CD4-positive, alpha-beta T cell treated with Interleukin-4 for 4 hours (primary cell): Measurements from ENCODE around the gene YWHAH.
A peak's percentile ranks its signal among the peaks of the same experiment; 100 is the strongest.

Experiments
- DNase-seq: peaks from one replicate; pipeline ENCODE4 v3.0.0-alpha.2; 2020

The YWHAH gene

DNA sequence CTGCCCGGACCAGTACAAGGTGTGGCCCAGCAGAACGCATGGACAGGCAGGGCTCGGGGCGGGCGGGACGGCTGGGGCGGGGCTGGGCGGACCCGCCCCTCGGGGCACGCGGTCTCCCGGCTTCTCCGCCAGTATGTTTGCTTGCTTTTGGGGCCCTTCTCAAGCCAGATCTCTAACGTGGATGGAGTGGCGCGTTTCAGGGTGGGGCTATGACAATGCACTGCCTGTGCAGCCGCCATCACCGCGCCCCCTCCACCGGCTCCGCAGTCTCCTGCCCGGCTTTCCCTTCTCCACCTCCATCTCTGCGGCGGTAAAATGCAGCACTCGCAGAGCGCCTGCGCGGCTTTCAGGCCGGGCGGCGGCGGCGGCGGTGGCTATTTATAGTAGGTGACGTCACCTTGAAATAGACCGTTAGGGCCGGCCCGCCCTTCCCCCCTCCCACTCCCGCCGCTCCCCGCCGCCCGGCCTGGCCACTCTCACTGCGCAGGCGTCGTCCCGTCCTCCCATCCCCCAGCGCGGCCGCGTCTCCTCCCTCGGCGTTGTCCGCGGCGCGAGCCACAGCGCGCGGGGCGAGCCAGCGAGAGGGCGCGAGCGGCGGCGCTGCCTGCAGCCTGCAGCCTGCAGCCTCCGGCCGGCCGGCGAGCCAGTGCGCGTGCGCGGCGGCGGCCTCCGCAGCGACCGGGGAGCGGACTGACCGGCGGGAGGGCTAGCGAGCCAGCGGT is at the start of gene YWHAH:
Gene YWHAH, plus strand, starts transcription at position 558 of the 722 bp plus-strand sequence. CDS start 199 bp downstream, outside the sequence.
- DNase-seq = peak; percentile 90

DNA sequence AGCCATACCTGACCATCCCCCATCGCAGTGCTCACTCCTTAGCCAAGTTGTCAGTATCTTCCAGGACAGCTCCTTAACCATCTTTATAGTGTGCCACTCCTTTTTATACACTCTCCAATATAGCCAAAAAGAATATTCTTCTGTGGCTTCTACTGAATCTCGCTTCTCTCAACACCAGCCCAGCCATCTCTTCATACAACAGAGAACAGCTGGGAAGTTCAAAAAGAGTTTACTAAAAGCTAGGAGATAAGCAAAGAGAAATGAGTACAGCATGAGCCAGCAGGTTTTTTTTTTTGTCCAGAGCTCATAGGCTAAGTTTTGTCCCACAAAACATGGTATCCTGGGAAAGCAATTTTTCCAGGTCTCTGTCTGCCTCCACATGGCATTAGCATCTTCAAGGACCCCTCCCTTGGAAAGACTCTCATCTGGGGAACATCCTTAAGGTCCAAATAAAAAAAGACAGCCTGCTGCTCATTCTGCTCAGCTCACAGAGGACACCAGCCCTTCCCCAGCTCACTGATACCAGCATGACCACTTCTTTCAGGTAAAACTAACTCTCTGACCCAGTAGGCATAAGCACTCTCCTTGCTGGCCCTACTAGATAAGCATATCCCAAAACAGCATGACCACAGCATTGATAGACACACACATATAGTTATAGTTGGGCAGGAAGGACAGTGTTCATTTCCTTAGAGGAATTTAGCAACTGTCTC is 48.8 kb upstream of the YWHAH start:
- no peak for DNase-seq

DNA sequence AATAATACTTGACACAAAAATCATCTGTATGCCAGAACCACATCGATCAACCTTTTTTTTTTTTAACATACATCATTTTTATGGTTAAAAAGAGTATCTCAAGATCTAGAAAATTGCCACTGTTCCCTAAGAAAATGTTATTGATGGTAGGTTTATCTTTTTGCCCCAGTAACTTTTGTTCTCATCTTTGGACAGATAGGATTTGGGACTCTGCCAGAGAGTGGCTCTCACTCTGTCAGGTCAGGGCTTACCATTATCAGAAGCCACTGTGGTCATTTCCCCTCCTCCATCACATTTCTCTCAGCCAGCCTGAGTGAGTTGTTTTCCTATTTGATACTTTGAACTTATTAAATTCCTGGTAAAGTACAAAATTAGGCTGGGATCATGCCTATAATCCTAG is 47.9 kb upstream of the YWHAH start:
- DNase-seq = no peak

DNA sequence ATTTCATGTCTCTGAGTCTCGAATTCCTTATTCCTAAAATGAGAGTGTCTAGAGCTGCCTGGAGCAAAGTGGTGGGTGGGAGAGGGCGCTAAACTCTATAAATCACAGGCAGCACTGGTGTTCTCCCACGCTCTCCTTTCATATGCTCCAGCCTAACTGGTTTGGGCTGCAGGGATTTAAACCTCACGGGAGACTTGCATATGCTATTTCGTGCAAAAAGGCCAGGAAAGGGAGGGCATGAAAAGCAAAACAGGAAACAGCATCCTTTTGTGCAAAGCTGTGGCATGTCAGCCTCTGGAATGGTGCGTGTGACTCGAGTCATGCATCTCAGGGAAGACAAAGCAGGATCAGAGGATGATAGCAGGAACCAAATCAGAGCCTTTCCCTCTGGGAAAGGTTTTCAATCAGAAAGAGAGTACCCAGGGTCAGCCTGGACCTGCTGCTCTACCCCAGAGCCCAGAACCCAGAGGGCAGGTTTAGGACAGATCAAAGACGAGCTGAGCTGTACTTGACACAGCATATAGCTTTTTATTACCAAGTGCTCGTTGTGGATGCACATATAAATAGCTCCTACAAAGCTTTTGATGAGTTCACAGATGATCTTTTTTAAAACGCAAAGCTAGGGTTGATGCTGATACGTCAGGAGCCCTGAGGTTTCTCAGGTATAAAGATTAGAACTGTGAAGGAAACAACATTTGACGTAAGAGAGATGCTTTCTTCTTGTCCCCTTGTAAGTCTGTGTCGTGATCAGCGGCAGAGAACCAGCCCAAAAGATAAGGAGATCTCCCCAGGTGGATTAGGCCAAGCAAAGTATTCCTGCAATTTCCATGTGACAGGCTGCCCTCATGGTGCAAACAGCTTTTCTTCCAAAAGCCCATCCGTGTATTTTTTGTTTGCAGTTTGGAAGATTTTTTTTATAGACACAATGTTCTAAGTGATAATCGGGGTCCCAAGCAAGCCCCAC is 46.2 kb upstream of the YWHAH start:
- DNase-seq = no peak

DNA sequence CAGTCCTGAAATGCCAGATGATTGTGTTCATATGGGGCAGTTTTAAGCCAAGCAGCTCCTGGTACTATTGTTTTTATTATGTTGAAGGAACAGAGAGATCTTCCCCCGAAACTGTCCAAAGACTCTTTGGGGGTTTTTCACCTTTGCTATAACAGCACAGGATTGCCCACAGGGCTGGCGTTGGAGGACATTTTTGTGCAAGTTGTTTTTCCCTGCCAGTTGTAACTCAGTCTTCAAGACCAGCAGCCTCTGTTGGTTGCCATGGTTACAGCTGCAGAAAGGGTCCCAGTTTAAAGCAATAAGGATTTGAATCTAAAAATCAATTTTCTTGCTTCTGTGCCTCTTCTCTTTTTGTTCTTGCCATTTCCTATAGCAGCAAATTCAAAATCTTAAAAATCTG is 45.4 kb upstream of the YWHAH start:
- DNase-seq = no peak

DNA sequence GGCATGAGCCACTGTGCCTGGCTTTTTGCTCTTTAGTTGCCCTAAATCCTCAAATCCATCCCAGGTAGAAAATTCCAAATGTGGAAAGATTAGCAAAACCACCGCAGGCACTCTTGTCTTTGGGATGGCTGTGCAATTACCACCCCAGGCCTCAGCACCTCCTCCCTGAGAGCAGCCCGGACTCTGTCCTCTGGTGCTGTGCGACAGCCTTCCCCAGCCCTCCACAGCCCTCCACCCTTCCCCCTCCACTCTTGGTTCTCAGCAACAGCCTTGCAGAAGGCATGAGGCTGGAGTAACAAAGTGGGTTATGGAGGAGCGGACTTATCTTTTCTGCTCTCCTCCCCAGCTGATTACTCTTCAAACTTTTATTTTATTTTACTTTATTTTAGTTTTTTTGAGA is 44.7 kb upstream of the YWHAH start:
- DNase-seq = no peak

DNA sequence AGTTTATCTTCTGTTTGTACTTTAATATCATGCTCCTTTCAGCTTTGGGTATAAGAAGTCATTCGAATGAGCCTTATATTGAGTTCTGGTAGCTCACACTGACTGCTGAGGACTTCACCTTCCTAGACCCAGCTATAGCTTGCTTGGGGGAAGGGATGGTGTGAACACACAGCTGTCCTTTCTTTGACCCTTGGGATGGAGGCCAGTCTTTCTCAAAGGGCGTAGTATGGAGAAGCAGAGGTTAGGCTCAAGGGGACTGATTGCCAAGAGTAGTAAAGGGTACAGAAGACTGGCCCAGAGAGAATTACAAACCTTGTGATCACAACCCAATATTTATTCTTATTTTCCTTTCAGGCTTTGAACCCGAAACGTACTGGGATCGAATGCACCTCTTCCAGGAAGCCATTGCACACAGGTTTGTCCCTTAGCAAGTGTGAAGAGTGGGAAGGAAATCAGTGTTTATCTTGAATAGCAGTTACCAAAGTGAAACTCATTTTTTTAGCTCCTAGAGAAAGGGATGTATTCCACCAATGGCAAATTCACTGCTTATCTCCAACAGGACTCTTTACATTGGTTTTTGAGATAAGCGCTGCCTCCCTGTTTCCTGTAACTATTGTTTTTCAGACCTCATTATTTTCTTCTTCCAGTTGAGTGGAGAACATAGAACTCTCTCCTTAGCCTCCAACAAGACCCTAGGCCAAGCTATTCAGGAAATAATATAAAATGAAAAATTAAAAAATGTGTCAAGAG is 42.8 kb upstream of the YWHAH start:
- DNase-seq = no peak

DNA sequence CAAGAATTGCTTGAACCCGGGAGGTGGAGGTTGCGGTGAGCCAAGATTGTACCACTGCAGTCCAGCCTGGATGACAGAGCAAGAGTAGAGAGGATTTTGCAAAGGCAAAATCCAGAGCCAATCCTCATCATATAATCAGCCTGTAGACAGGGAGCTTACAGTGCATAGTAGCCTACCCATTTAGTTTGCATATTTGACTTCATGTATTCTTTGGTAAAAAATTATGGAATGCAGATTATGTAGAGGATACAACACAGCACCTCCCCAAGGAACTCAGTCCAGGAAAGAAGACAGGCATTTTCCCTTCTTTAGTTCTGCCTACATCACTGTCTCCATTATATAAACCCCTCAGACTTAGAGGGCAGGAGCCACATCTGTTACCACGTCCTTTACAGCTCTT is 39.7 kb upstream of the YWHAH start:
- no peak for DNase-seq

DNA sequence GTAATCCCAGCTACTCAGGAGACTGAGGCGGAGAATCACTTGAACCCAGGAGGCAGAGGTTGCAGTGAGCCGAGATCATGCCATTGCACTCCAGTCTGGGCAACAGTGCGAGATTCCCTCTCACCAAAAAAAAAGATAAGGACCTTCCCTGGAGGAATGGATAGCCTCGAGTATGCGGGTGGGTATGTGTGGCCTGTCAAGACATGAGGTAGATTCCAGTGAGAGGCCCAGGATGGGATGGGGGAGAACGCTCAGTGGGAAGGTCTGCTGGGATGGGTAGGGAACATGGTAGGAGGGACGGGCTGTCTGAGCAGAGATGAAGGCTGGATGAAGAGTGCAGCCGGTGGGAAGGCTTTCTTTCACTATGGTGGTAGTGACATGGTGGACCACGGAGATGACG is 39.0 kb upstream of the YWHAH start:
- no peak for DNase-seq

DNA sequence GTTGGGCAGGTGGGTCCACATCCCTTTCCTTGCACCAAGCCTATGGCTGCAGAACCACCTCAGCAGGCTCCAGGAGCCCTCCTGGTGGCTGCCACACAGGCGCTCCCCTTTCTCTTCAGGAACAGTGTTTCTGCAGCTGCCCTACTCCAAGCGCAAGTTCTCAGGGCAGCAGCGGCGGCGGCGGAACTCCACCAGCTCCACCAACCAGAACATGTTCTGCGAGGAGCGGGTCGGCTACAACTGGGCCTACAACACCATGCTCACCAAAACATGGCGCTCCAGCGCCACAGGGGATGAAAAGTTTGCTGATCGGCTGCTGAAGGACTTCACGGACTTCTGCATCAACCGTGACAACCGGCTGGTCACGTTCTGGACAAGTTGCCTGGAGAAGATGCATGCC is 38.2 kb upstream of the YWHAH start:
- no peak for DNase-seq

DNA sequence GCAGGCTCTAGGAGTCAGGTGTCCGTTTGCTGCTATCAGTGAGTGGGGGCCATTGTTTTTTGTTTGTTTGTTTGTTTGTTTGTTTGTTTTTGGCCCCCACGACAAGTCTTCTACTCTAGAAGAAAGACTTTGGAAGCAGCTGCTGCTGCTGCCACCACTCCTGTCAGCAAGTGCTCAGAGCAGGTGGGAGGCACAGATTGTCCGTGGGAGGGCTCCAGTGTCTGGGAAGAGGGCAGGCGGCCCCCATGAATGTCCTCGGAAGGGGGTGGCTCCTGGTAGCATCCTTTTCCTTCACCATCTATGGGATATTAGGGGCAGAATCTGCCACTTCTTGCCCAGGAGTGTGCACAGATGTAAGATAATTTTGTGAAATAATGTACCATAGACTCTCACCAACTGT is 37.8 kb upstream of the YWHAH start:
- DNase-seq = no peak

DNA sequence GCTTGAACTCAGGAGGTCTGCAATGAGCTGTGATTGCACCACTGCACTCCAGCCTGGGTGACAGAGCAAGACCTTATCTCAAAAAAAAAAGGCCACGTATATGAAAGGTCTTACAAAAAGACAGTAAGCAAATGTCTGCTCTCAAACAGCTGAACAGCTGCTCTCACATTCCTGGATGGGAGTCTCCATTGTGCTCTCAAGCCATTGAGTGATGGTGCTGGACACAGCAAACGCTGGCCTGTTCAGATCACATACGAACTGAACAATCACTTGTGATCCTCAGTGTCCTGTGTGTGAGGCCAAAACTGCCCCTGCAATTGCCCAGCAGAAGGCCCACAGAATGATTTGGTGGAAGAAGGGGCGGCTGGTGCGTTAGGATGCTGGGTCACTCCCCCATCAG is 34.4 kb upstream of the YWHAH start:
- DNase-seq = no peak

DNA sequence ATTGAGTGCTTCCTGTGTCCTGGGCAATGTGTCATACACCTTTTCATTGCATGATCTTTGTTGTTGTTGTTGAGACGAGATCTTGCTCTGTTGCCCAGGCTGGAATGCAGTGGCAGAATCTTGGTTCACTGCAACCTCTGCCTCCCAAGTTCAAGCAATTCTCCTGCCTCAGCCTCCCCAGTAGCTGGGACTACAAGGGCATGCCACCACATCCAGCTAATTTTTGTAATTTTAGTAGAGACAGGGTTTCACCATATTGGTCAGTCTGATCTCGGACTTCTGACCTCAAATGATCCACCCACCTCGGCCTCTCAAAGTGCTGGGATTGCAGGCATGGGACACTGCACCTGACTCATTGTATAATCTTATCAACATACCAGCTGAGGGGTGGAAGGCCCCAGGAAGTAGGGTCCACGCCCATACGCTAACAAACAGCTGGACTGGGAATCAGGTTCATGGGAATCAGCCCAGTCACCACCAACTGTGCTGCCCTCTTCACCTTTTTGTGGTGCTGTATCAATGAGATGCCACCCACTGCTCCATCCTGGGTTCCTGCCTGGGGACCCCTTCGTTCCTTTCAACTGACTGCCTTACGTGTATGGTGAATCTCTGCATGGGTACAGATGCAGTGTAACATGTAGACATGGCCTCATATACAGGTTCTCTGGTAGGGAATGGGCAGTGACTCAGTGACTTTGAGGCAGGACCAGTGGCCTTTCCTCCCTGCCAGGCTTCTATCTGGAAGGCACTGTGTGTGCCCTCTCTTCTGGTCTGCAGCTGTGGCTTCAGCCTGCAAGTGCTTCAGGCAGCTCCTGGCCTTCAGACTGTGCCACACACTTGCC is 32.5 kb upstream of the YWHAH start:
- DNase-seq = no peak

DNA sequence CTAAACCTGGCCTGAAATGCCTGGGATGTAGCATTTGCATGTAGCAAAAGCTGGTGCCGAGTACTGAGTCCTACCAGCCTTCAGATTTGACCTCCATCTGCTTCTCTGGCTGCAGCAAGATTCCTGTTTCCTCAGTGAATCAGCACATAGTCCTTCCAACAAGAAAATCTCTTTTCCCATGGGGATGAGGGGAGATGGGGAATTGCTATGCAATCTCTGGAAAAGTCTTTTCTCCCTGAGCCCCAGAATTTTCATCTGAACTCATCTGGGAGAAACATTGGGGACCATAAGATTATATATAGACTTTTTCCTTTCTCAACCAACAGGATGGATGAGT is 32.0 kb upstream of the YWHAH start:
- no peak for DNase-seq

DNA sequence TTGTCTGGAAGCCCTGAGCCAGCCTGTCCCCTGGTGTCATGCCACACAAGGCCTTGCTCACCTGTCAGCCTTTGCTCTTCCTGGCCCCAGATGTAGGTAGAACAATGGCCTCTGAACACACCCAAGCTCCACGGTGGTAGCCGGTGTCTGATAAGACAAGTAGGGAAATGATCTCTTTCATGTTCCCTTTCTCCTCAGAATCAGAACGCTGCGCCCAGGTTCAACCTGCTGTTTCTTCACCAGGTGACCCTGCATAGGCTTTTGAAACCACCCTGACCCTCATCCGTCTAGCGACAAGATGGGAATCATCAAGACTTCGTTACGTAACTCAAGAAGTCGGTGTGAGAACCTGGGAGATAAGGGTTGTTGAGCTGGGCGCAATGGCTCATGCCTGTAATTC is 28.7 kb upstream of the YWHAH start:
- DNase-seq = no peak

DNA sequence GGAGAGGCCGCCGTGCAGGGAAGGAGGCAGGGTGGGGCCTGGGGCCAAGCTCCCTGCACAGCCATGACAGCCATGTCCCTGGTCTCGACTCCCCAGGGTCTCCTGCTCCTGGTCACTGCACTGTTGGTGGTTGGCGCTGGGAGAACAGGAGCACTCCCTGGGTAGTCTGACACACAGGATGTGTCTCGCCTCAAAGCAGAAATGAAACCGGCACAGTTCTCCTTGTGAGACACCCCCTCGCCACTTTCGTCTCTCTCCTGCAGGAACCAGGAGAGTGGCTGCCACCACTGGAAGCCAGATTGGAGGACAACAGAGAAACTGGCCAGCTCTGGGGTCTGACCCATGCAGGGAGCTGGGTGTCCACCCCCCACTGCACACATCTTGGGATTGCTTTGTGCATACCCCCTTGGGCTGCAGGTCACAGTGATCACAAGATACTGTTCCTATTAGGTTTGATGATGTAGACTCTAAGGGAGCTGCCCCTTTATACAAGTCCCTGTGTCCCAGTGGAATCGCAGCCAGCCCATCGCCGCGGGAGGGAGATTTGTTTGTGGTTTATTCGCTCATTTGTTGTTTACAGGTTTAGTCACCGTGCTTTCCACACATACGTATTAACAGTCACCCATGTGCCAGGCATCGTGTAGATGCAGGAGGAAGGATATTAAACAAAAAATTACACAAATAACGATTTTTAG is 27.0 kb upstream of the YWHAH start:
- peak; percentile 23 for DNase-seq

DNA sequence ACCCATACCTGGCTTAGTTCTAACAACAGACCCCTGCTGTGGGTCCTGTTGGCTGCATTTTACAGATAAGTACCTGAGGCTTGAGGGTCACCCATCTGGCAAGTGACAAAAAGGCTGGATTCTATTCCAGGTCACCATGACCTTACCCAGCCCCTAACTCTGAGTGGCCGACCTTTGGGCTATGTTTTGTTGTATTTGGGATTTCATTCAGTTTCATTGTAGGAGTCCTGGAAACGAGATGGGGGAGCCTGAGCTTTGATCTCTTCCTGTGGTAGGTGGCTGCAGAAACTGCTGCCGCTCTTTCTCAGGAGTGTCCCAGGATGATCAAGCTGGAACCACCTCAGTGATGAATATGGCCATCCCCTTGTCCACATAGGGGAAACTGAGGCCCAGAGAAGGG is 24.6 kb upstream of the YWHAH start:
- no peak for DNase-seq

DNA sequence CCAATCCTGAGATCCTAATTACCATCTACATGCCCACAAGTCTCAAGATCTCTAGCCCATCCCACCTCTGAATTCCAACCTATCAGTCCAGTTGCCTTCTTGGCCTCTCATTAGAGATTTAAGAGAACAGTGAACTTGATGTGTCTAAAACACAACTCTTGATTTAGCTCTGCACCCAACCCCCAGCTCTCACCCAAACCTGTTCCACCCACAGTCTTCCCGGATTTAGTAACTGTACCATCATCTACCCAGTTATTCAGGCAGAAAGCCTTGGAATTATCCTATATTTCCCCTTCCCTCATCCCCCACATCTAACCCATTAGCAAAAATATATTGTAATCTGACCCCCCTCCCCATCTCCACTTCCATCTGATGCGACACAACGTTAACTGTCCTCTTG is 24.0 kb upstream of the YWHAH start:
- no peak for DNase-seq

DNA sequence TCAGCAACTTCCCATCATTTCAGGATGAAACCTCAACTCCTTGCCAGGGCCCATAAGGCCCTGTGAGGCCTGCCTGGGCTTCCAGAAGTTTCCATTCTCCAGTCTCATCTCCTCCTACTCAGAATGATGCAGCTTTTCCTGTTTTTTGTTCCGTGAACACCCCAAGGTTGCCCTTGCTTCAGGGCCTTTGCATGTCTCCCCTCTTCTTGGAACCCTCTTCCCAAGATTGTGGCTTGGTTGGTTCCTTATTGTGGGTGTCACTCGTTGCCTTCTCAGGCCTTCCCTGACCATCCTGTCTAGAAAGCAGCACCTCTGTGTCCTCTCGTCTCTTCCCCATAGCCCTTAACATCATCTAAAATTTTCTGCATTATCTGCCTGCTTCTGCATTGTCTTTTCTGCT is 23.2 kb upstream of the YWHAH start:
- no peak for DNase-seq

DNA sequence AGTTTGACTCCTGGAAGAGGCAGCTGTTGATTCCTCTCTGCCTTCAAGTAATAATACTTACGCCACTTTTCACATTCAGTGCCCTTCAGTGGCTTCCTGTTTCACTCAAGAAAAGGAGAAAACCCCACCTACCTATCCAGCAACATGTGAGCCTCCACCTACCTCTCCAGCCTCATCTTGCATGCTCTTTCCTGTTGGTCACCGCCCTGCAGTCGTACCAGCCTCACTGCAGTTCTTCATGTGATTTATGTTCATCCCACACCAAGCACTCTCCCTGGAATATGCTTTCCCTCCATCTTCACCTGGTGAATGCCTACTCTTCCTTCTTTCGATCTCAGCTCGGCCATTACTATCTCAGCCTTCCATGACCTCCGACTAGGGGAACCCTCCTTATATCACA is 21.8 kb upstream of the YWHAH start:
- no peak for DNase-seq

DNA sequence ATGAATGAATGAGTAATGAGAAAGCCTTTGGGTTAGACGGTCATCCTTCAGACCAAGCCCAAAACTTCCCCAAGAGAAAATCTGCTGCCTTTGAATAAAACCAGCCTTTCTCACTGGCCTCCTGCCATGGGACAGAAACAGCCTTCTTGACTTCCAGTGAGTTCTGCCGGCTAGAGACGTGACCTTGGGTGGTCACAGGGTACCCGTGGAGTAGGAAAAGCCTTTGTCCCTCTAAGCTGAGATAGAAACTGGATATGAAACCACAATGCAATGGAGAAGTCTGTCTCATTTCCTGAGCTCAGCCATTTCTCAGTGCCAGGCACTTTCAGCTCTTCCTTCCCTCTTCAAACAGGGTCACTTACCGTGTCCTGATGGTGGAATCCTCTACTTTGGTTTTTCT is 21.2 kb upstream of the YWHAH start:
- DNase-seq = no peak
